Activated CD4-positive, alpha-beta memory T cell treated with anti-CD3 and anti-CD28 coated beads, Interleukin-2, amount 10 ng/mL, durations not matched to agents 7 days and 5 days (primary cell): ENCODE measurements around the gene TM9SF2. TPM values are rescaled to one million over a fixed set of nuclear protein-coding genes. Genes with fewer than 3 reads are reported as not detected.

Source experiments
- CTCF ChIA-PET: fragments of 350-600 bp; sonication (Branson Sonifier 250); formaldehyde crosslinking; loops from one replicate; lab custom pipeline; 2021; ENCODE audit warnings: antibody characterized with exemption, inconsistent platforms; lab: Charles Lee
- POLR2A ChIA-PET: fragments of 350-600 bp; sonication (Branson Sonifier 250); formaldehyde crosslinking; loops from one replicate; lab custom pipeline; 2021; ENCODE audit warnings: antibody characterized with exemption; lab: Charles Lee
- DNase-seq: peaks from one replicate; pipeline ENCODE4 v3.0.0-alpha.2; 2020
- H3K27ac Mint-ChIP-seq: one replicate; pipeline ENCODE4 v1.8.0; 2021; ENCODE audit warnings: mild to moderate bottlenecking, mixed read lengths
- H3K27me3 Mint-ChIP-seq: one replicate; pipeline ENCODE4 v1.8.0; 2021; ENCODE audit warnings: mixed read lengths
- H3K36me3 Mint-ChIP-seq: one replicate; pipeline ENCODE4 v1.8.0; 2021; ENCODE audit warnings: low read depth, mixed read lengths
- H3K4me1 Mint-ChIP-seq: one replicate; pipeline ENCODE4 v1.8.0; 2021; ENCODE audit warnings: mixed read lengths
- H3K4me3 Mint-ChIP-seq: one replicate; pipeline ENCODE4 v1.8.0; 2021; ENCODE audit warnings: mild to moderate bottlenecking, mixed read lengths
- H3K9me3 Mint-ChIP-seq: one replicate; pipeline ENCODE4 v1.8.0; 2021; ENCODE audit warnings: mixed read lengths
- total RNA-seq, 2 experiments: library from RNA; stranded (reverse); gene quantifications; one replicate each; pipeline ENCODE4 v1.2.3, GENCODE V29; 2021

TM9SF2 gene
- total RNA-seq, 2 experiments from 2014 or later: 84.5 to 88.6 TPM

GRCh38 chr13:99496184-99497142 is 4.8 kb upstream of the TM9SF2 start:
- Mint-ChIP-seq H3K9me3 (peaks cover 13% of the 10 kb centered on the region), H3K27ac (peak overlapping the region; percentile 99), H3K4me3 (peak overlapping the region; percentile 95), H3K36me3 (peaks cover 35% of the 10 kb centered on the region), H3K4me1 (peaks cover 65% of the 10 kb centered on the region), H3K27me3 (no peaks in the 10 kb centered on the region)
- peak; percentile 88 for DNase-seq
- POLR2A ChIA-PET: interaction anchor here (0.6 to 2.9 kb wide), 20 partner anchors 8 to 296 kb away, joined by 3 to 16 read pairs (median 4); partner anchors contain the start of gene UBAC2
- CTCF ChIA-PET: interaction anchor here (0.6 to 1.9 kb wide), 7 partner anchors 9 to 230 kb away, joined by 3 to 10 read pairs (median 3); no protein-coding TSS in a partner anchor

GRCh38 chr13:99498171-99499161 is 2.8 kb upstream of the TM9SF2 start:
- peak overlapping the region; percentile 99 for H3K27ac Mint-ChIP-seq
- H3K36me3 Mint-ChIP-seq: peaks cover 29% of the 10 kb centered on the region
- POLR2A ChIA-PET: interaction anchor here (1.0 to 5.6 kb wide), 2 partner anchors 32 to 299 kb away, joined by 4 to 26 read pairs; no protein-coding TSS in a partner anchor
- CTCF ChIA-PET: interaction anchor here (0.6 kb wide), 1 partner anchor 36 kb away, joined by 3 read pairs; no protein-coding TSS in a partner anchor
- no peaks in the 10 kb centered on the region for H3K27me3 Mint-ChIP-seq
- no peaks in the 10 kb centered on the region for H3K9me3 Mint-ChIP-seq
- peak overlapping the region; percentile 80 for H3K4me3 Mint-ChIP-seq
- DNase-seq: peak; percentile 99
- H3K4me1 Mint-ChIP-seq: peaks cover 78% of the 10 kb centered on the region

GRCh38 chr13:99500839-99501183 is 461 bp upstream of the TM9SF2 start:
- Mint-ChIP-seq H3K9me3 (no peaks in the 10 kb centered on the region), H3K4me3 (peak overlapping the region; percentile 90), H3K36me3 (peaks cover 29% of the 10 kb centered on the region), H3K27me3 (no peaks in the 10 kb centered on the region), H3K4me1 (peaks cover 78% of the 10 kb centered on the region), H3K27ac (peak overlapping the region; percentile 97)
- DNase-seq: no peak
- CTCF ChIA-PET: interaction anchor here (0.9 to 4.4 kb wide), 4 partner anchors 16 to 64 kb away, joined by 3 to 27 read pairs (median 5); no protein-coding TSS in a partner anchor
- POLR2A ChIA-PET: interaction anchor here (0.6 to 5.6 kb wide), 24 partner anchors 9 to 451 kb away, joined by 3 to 26 read pairs (median 4); partner anchors contain the start of genes CLYBL and UBAC2

- Mint-ChIP-seq H3K36me3 (peaks cover 39% of the 10 kb centered on the region), H3K4me3 (peak overlapping the region; percentile 90), H3K27me3 (no peaks in the 10 kb centered on the region), H3K4me1 (peaks cover 82% of the 10 kb centered on the region), H3K27ac (peak overlapping the region; percentile 97), H3K9me3 (no peaks in the 10 kb centered on the region)
- CTCF ChIA-PET: interaction anchor here (0.7 to 8.0 kb wide), 11 partner anchors 11 to 892 kb away, joined by 3 to 87 read pairs (median 3); no protein-coding TSS in a partner anchor
- POLR2A ChIA-PET: interaction anchor here (0.8 to 5.6 kb wide), 25 partner anchors 10 to 451 kb away, joined by 3 to 26 read pairs (median 5); partner anchors contain the start of genes CLYBL, GPR18, GPR183 and UBAC2
- peak; percentile 57 for DNase-seq
Measured at GRCh38 chr13:99501848-99502301, 603 bp downstream of the TM9SF2 start.

- ChIA-PET CTCF (interaction anchor here (0.5 to 8.0 kb wide), 22 partner anchors 9 to 591 kb away, joined by 3 to 87 read pairs (median 4); no protein-coding TSS in a partner anchor), POLR2A (interaction anchor here (0.6 to 1.6 kb wide), 4 partner anchors 9 to 199 kb away, joined by 3 to 4 read pairs (median 4); partner anchors contain the start of gene GPR183)
- peaks cover 66% of the 10 kb centered on the region for H3K36me3 Mint-ChIP-seq
- peaks cover 13% of the 10 kb centered on the region for H3K9me3 Mint-ChIP-seq
- no peak overlapping the region for H3K4me3 Mint-ChIP-seq
- no peak overlapping the region for H3K27ac Mint-ChIP-seq
- peaks cover 63% of the 10 kb centered on the region for H3K4me1 Mint-ChIP-seq
- no peak for DNase-seq
- no peaks in the 10 kb centered on the region for H3K27me3 Mint-ChIP-seq
Measured at GRCh38 chr13:99505814-99506269, 4.6 kb downstream of the TM9SF2 start.

- Mint-ChIP-seq H3K36me3 (peaks cover 62% of the 10 kb centered on the region), H3K4me1 (peaks cover 69% of the 10 kb centered on the region), H3K9me3 (peaks cover 13% of the 10 kb centered on the region), H3K27me3 (no peaks in the 10 kb centered on the region), H3K4me3 (no peak overlapping the region), H3K27ac (no peak overlapping the region)
- ChIA-PET CTCF (interaction anchor here (0.5 to 8.0 kb wide), 13 partner anchors 10 to 591 kb away, joined by 3 to 87 read pairs (median 4); no protein-coding TSS in a partner anchor), POLR2A (interaction anchor here (0.7 to 2.6 kb wide), 6 partner anchors 10 to 307 kb away, joined by 3 to 6 read pairs (median 4); no protein-coding TSS in a partner anchor)
- no peak for DNase-seq
Measured at GRCh38 chr13:99506634-99507033, 5.4 kb downstream of the TM9SF2 start.

- ChIA-PET CTCF (interaction anchor here (0.9 to 8.0 kb wide), 10 partner anchors 11 to 331 kb away, joined by 3 to 87 read pairs (median 6); no protein-coding TSS in a partner anchor), POLR2A (interaction anchor here (0.7 to 2.6 kb wide), 5 partner anchors 10 to 307 kb away, joined by 3 to 6 read pairs (median 3); no protein-coding TSS in a partner anchor)
- Mint-ChIP-seq H3K27ac (no peak overlapping the region), H3K4me3 (no peak overlapping the region), H3K27me3 (no peaks in the 10 kb centered on the region), H3K4me1 (peaks cover 68% of the 10 kb centered on the region), H3K9me3 (peaks cover 13% of the 10 kb centered on the region), H3K36me3 (peaks cover 57% of the 10 kb centered on the region)
- DNase-seq: no peak
Measured at GRCh38 chr13:99507054-99507453, 5.8 kb downstream of the TM9SF2 start.

- H3K36me3 Mint-ChIP-seq: peaks cover 54% of the 10 kb centered on the region
- H3K27me3 Mint-ChIP-seq: no peaks in the 10 kb centered on the region
- ChIA-PET CTCF (interaction anchor here (0.6 to 8.0 kb wide), 9 partner anchors 11 to 331 kb away, joined by 3 to 87 read pairs (median 5); no protein-coding TSS in a partner anchor), POLR2A (interaction anchor here (0.7 to 2.6 kb wide), 3 partner anchors 9 to 24 kb away, joined by 3 to 6 read pairs (median 5); no protein-coding TSS in a partner anchor)
- H3K27ac Mint-ChIP-seq: no peak overlapping the region
- H3K9me3 Mint-ChIP-seq: peaks cover 13% of the 10 kb centered on the region
- H3K4me3 Mint-ChIP-seq: no peak overlapping the region
- peaks cover 68% of the 10 kb centered on the region for H3K4me1 Mint-ChIP-seq
- no peak for DNase-seq
Measured at GRCh38 chr13:99507551-99507950, 6.3 kb downstream of the TM9SF2 start.

GRCh38 chr13:99507986-99508385 is 6.7 kb downstream of the TM9SF2 start:
- Mint-ChIP-seq H3K9me3 (peaks cover 13% of the 10 kb centered on the region), H3K4me3 (no peak overlapping the region), H3K27me3 (no peaks in the 10 kb centered on the region), H3K36me3 (peaks cover 56% of the 10 kb centered on the region), H3K27ac (no peak overlapping the region), H3K4me1 (peaks cover 67% of the 10 kb centered on the region)
- CTCF ChIA-PET: interaction anchor here (0.6 to 8.0 kb wide), 5 partner anchors 10 to 133 kb away, joined by 3 to 87 read pairs (median 5); no protein-coding TSS in a partner anchor
- POLR2A ChIA-PET: interaction anchor here (1.7 to 2.6 kb wide), 2 partner anchors 9 to 12 kb away, joined by 5 to 6 read pairs; no protein-coding TSS in a partner anchor
- DNase-seq: no peak

GRCh38 chr13:99509479-99509878 is 8.2 kb downstream of the TM9SF2 start:
- DNase-seq: no peak
- H3K4me3 Mint-ChIP-seq: no peak overlapping the region
- H3K27me3 Mint-ChIP-seq: no peaks in the 10 kb centered on the region
- ChIA-PET CTCF (no interaction called here), POLR2A (interaction anchor here (1.3 to 1.5 kb wide), 2 partner anchors 9 to 26 kb away, joined by 3 read pairs; no protein-coding TSS in a partner anchor)
- peaks cover 61% of the 10 kb centered on the region for H3K4me1 Mint-ChIP-seq
- peaks cover 53% of the 10 kb centered on the region for H3K36me3 Mint-ChIP-seq
- no peak overlapping the region for H3K27ac Mint-ChIP-seq
- peaks cover 13% of the 10 kb centered on the region for H3K9me3 Mint-ChIP-seq

GRCh38 chr13:99514801-99515200 is 13.5 kb downstream of the TM9SF2 start:
- H3K27ac Mint-ChIP-seq: no peak overlapping the region
- peaks cover 27% of the 10 kb centered on the region for H3K36me3 Mint-ChIP-seq
- H3K9me3 Mint-ChIP-seq: no peaks in the 10 kb centered on the region
- H3K4me1 Mint-ChIP-seq: peaks cover 33% of the 10 kb centered on the region
- CTCF ChIA-PET: interaction anchor here (1.0 to 1.3 kb wide), 4 partner anchors 9 to 78 kb away, joined by 3 to 4 read pairs (median 3); no protein-coding TSS in a partner anchor
- H3K4me3 Mint-ChIP-seq: no peak overlapping the region
- no peaks in the 10 kb centered on the region for H3K27me3 Mint-ChIP-seq
- POLR2A ChIA-PET: interaction anchor here (0.5 kb wide), 1 partner anchor 86 kb away, joined by 3 read pairs; no protein-coding TSS in a partner anchor
- no peak for DNase-seq
